GM21381 (cell line): ENCODE measurements around the gene CCDC192.

Source experiments
- ATAC-seq: cut with Tn5 transposase; IDR thresholded peaks from one replicate; pipeline ENCODE4 v1.9.1; 2021; ENCODE audit warnings: mild to moderate bottlenecking, moderate library complexity; ENCODE audit not compliant: unreplicated experiment

CCDC192 gene

DNA sequence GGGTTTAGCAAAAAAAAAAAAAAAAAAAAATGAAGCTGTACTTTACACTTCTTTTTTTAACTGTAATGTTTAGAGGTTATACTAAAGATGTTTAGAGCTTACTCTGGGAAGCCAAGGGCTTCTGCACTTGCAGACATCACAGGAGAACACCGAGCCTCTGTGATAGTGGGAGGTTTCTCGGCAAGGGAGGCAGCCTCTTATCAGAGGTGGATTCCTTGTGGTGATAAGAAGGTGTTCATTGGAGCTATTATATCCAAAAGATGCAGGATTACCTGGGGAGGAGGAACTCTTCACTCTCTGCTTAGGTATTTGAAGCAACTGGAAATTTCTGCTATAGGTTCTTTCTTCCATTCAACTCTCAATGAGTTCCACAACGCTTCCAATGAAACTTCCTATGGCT is 209.2 kb downstream of the CCDC192 start:
- ATAC-seq = no peak

GRCh38 chr5:127916885-127917573 is 213.8 kb downstream of the CCDC192 start:
- ATAC-seq = no peak

DNA sequence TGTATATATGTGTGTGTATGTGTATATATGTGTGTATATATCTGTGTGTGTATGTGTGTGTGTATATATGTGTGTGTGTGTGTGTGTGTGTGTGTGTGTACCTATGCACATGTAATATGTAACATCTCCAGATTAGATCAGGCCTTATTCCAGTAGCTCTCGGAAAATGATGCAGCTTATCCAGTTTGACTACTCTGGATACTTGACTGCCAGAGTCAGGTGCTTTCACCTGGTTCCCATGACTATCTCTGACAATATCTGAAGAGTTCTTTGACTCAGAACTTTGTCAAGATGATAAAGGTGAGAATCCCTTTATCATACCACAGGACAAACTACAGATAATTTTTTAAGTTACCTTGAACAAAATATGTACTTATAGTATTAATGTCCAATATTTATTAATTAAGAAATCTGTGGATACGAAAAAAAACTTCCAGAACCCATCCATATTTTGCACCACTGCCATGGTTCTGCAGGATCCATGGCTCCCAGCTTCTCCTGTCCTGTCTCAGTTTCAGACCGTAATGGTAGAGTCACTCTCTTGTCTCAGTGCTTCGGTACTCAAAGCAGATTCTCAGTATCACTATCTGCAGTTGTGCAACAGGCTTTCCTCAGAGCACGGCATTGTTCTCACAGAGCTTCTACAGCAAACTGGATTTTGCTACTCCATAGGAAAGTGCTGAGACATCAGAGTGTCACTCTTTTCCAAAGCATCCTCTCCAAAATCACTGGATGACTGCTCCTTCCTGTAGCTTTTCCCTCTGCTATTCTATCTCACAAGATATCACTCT is 216.0 kb downstream of the CCDC192 start:
- ATAC-seq = no peak

DNA sequence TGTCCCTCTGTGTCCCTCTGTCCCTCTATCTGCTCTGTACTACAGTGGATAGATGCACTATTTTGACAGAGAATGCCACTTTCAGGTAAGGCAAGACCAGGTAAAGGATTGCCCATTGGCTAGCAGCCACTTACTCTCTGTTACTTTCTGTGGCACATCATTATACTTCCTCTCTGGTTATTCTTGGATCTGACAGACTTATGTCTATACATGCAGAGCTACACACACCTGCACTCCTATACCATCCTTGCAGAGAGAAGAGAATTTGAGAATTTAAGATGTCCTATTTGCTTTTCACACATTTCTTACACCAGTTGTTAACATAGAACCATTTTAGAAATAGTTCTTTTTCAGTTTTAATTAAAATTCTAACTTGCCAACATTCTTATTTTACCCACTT is 216.6 kb downstream of the CCDC192 start:
- no peak for ATAC-seq

DNA sequence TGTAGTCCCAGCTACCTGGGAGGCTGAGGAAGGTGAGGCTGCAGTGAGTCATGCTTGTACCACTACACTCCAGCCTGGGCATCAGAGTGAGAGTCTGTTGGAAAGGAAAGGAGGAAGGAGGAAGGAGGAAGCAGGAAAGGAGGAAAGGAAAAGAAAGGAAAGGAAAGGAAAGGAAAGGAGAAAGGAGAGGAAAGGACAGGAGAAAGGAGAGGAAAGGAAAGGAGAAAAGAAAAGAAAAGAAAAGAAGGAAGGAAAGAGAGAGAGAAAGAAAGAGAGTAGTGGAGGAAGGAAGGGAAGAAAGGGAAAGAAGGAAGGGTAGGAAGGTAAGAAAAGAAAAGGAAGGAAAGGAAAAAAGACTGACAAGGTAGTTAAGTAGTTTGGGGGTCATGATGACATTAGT is 217.7 kb downstream of the CCDC192 start:
- ATAC-seq = no peak

GRCh38 chr5:127922603-127923002 is 219.4 kb downstream of the CCDC192 start:
- no peak for ATAC-seq

DNA sequence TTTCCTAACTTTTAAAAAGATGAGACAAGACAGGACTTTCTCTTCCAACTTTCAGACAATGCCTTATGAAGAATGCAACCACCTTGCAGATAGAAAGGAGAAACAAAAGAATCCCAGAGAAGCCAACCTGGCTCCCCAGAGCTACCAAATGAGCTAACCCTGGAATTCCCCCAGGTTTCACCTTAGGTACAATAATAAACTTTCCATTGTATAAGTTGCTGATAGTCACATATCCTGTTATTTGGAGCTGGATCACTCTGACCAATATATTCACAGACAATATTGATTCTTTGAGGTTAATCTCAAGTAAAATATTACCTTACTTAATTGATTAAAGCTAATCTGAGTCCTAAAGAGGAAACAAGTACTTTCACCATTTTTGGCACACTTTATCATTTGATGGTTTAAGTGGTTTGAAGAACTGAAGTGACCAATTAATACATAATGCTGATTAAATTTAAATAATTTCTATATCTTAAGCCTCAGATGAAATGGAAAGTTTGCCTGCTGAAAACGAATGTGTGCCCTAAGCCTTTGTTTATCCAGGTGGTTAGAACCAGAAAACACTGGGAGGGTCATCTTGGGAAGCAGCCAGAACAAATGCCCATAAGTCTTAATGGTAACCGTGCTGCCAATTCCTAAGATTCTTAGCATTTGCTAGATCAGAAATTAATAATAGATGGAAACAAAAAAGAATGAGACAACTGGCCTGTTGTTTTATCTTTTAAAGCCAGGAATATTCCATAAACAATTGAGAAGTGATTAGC is 220.8 kb downstream of the CCDC192 start:
- no peak for ATAC-seq

- ATAC-seq = no peak
These were observed 221.4 kb downstream of the CCDC192 start for GRCh38 chr5:127924606-127925005.

DNA sequence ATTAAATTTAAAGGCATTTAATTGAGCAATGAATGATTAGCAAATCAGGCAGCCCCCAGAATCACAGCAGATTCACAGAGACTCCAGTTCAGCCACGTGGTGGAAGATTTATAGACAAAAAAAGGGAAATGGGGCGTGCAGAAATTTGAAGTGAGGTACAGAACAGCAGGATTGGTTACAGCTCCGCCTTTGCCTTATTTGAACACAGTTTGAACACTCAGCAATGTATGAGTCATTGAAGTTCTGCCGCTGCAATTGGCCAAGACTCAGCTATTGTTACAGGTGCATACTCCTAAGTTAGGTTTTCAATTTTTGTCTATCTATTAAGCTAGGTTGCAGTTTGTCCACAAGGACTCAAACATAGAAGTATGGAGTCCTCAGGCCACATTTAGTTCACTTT is 222.7 kb downstream of the CCDC192 start:
- ATAC-seq = no peak

- no peak for ATAC-seq
These were observed 223.8 kb downstream of the CCDC192 start for GRCh38 chr5:127926974-127927373.

GRCh38 chr5:127928053-127928452 is 224.9 kb downstream of the CCDC192 start:
- no peak for ATAC-seq

DNA sequence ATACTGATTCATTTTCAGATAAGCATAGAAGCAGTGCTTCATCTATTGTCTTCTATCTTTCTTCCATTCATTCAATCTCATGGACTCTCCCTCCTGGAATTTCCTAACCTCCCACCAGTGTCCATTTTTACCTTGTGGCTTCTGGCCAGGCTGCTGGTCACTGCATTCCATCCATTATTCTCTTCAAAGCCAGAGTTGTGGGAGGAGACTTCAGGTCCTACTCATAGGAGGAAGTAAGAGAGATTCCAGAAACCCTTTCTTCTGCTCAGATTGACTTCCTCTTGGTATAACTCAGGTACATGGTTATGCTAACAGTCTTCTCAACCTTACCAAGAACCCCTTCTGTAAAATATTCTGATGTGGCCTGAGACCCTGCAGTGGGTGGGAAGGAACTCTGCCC is 227.1 kb downstream of the CCDC192 start:
- ATAC-seq = no peak

GRCh38 chr5:127931396-127931795 is 228.2 kb downstream of the CCDC192 start:
- ATAC-seq = no peak

- ATAC-seq = no peak
These were observed 230.2 kb downstream of the CCDC192 start for GRCh38 chr5:127933348-127933747.

- ATAC-seq = no peak
These were observed 231.6 kb downstream of the CCDC192 start for GRCh38 chr5:127934791-127935256.

DNA sequence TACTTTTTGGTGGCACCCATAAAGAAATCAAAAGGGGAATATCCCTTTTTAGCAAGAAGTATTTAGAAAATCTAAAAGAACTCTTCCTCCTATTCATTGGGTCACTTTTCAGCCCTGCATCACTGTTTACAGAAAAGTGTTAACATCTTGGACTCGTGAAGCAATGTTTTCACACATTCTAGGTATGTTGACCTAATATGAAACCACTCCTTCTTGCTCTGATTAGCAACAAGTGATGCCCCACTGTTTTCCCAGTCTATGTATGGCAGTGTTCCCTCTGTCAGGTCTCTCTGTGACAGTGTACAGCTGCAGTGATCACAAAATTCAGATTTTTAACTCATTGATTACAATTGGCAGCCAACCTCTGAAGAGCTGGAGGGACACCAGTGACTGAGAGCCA is 232.2 kb downstream of the CCDC192 start:
- no peak for ATAC-seq

DNA sequence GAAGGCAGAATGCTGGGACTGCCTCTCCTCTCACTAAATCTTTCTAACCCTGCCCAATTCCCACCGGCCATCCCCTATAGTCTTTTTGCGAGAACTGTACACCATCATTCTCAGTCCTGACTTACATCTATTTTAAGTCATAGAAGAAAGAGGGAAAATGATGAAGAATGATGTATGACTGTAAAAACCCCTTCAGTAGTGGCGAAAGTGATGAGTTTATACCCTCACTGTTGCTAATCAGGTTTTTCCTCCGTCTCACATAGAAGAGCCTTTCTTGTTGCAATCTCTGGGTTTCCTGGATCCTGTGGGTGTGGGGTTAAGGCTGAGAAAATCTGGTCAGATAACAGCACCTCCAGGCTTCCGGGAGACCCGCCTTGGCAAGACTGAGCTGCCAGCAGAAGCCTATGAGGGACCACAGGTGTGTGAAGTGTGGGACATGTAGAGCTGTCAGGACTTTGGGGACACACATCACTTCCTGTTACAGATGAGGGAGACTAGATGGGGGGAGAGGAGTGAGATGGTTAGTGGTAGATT is 233.3 kb downstream of the CCDC192 start:
- ATAC-seq = no peak

DNA sequence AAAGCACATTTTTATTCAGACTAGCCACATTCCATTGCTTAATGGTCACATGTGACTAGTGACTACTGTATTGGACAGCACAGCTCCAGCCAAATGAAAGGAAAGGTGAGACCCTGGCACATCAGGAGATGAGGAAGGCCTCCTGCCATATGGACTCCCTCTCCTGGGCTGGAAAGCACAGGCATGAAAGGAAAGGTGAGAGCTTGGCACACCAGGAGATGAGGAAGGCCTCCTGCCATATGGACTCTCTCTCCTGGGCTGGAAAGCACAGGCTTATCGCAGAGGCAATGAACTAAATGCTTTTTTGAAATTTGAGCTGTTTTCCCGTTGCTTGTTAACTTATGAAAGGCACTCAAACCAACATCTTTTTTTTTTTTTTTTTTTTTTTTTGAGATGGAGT is 235.6 kb downstream of the CCDC192 start:
- ATAC-seq = no peak

GRCh38 chr5:127940854-127941253 is 237.7 kb downstream of the CCDC192 start:
- no peak for ATAC-seq

DNA sequence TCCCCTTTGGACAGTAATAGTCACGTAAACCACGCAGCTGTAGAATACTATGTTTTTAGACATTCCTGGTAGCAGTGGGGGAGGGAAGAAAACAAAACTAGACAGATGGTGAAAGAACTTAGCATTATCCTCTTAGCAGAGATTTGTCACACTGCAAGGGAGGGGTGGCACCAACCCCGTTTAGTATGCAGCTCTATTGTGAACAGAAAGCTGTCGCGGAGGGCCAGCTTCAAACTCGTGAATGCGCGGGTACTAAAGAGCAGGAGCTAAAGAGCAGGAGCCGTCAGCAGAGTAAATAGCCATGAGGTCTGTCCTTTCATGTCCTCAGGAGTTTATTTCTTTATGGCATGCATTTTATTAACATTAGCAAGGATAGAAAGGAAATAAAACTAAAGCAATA is 238.5 kb downstream of the CCDC192 start:
- ATAC-seq = no peak
